GM23248 (cell line): Measurements from ENCODE around the gene DENND1A. TPM values are rescaled to one million over a fixed set of nuclear protein-coding genes. Genes with fewer than 3 reads are reported as not detected.

Experiments
- DNase-seq: peaks from one replicate; pipeline ENCODE4 v3.0.0-alpha.2; 2015
- H2AFZ ChIP-seq: fragments of 200-600 bp; sonication (generic); 2 replicates; pipeline ENCODE4 v1.6.1; 2016; ENCODE audit warnings: antibody characterized with exemption
- H3F3A ChIP-seq: fragments of 200-600 bp; sonication (generic); 2 replicates; pipeline ENCODE4 v1.6.1; 2016; ENCODE audit warnings: mild to moderate bottlenecking, antibody characterized with exemption, mixed run types; ENCODE audit not compliant: insufficient read depth
- H3K27ac ChIP-seq: fragments of 200-600 bp; sonication (generic); 2 replicates; pipeline ENCODE4 v1.5.1; 2016; ENCODE audit warnings: mild to moderate bottlenecking
- H3K27me3 ChIP-seq: fragments of 200-600 bp; sonication (generic); replicated peaks from 2 replicates; pipeline ENCODE4 v1.6.1; 2016; ENCODE audit warnings: mild to moderate bottlenecking; ENCODE audit not compliant: insufficient read depth
- H3K36me3 ChIP-seq: fragments of 200-600 bp; sonication (generic); 2 replicates; pipeline ENCODE4 v1.6.1; 2016; ENCODE audit warnings: low read depth, mild to moderate bottlenecking
- H3K4me1 ChIP-seq: fragments of 200-600 bp; sonication (generic); 2 replicates; pipeline ENCODE4 v1.6.1; 2016; ENCODE audit warnings: mild to moderate bottlenecking; ENCODE audit not compliant: insufficient read depth
- H3K4me2 ChIP-seq: fragments of 200-600 bp; sonication (generic); one replicate; pipeline ENCODE4 v1.6.1; 2016; ENCODE audit warnings: mild to moderate bottlenecking; ENCODE audit not compliant: unreplicated experiment
- H3K4me3 ChIP-seq: fragments of 200-600 bp; sonication (generic); 2 replicates; pipeline ENCODE4 v1.5.1; 2016; ENCODE audit warnings: mild to moderate bottlenecking
- H3K79me2 ChIP-seq: fragments of 200-600 bp; sonication (generic); 2 replicates; pipeline ENCODE4 v1.6.1; 2016; ENCODE audit warnings: mild to moderate bottlenecking; ENCODE audit not compliant: insufficient read depth
- H3K9ac ChIP-seq: fragments of 200-600 bp; sonication (generic); 2 replicates; pipeline ENCODE4 v1.6.1; 2016; ENCODE audit warnings: mild to moderate bottlenecking
- H3K9me2 ChIP-seq: fragments of 200-600 bp; sonication (generic); 2 replicates; pipeline ENCODE4 v1.6.1; 2016; ENCODE audit warnings: mixed run types, mild to moderate bottlenecking, moderate library complexity; ENCODE audit not compliant: insufficient read depth
- H3K9me3 ChIP-seq: fragments of 200-600 bp; sonication (generic); one replicate; pipeline ENCODE4 v1.6.1; 2017; ENCODE audit warnings: low read depth
- H4K20me1 ChIP-seq: fragments of 200-600 bp; sonication (generic); 2 replicates; pipeline ENCODE4 v1.6.0; 2016; ENCODE audit not compliant: insufficient read depth
- EZH2 ChIP-seq: fragments of 200-600 bp; sonication (generic); IDR thresholded peaks from 2 replicates; pipeline ENCODE4 v1.6.1; 2018; ENCODE audit warnings: antibody characterized with exemption, mild to moderate bottlenecking; ENCODE audit not compliant: insufficient read depth, poor library complexity, severe bottlenecking
- EZH2phosphoT487 ChIP-seq: fragments of 200-600 bp; sonication (generic); IDR thresholded peaks from 2 replicates; pipeline ENCODE4 v1.6.1; 2018; ENCODE audit warnings: antibody characterized with exemption, moderate library complexity, mild to moderate bottlenecking, low read depth; ENCODE audit not compliant: insufficient read depth
- WGBS, 2 experiments: methylation state at CpG; one replicate each; pipeline ENCODE4 v1.1.6; 2015 to 2017; ENCODE audit warnings: low lambda C conversion rate in 2 of 2, low coverage in 1 of 2; ENCODE audit errors: missing lambda C conversion rate in 2 of 2; 5-methylcytosine and 5-hydroxymethylcytosine counted together
- in situ Hi-C: fragments of 300-500 bp; cut with MboI; formaldehyde crosslinking; loops from 2 replicates; pipeline ENCODE4 v1.15.0; 2020
- polyA plus RNA-seq: library from polyadenylated mRNA; unstranded; fragments of >200 nt; fragmentation: Nextera tagmentation; extraction: Ambion mirVana; gene quantifications from 2 replicates; pipeline ENCODE4 v1.2.1, GENCODE V29; 2016
- total RNA-seq: library from RNA; depleted of rRNA; stranded (reverse); fragments of >200 nt; shearing (Covaris generic); gene quantifications from 2 replicates; pipeline ENCODE4 v1.2.3, GENCODE V29; 2014

The DENND1A gene
- total and polyA plus RNA-seq, 2 experiments from 2014 or later = 13.2 to 16.4 TPM

- Histone ChIP-seq H3K27ac (no peak overlapping the region), H4K20me1 (no peaks in the 10 kb centered on the region), H3K9me2 (no peaks in the 10 kb centered on the region), H3K9ac (no peak overlapping the region), H3F3A (no peaks in the 10 kb centered on the region), H3K4me2 (no peak overlapping the region), H3K27me3 (peaks cover 24% of the 10 kb centered on the region), H3K4me1 (no peaks in the 10 kb centered on the region), H3K79me2 (no peaks in the 10 kb centered on the region), H3K9me3 (no peaks in the 10 kb centered on the region), H3K36me3 (no peaks in the 10 kb centered on the region), H2AFZ (no peak overlapping the region), H3K4me3 (no peak overlapping the region)
- TF ChIP-seq EZH2phosphoT487 (no peak), EZH2 (no peak)
- 34 to 47% methylated on average over 45 to 55 of the region's 58 CpGs for WGBS, 2 experiments
- no peak for DNase-seq
- in situ Hi-C loops = no loop called here
Observed at GRCh38 chr9:123372766-123373446, 557.0 kb downstream of the DENND1A start.

DNA sequence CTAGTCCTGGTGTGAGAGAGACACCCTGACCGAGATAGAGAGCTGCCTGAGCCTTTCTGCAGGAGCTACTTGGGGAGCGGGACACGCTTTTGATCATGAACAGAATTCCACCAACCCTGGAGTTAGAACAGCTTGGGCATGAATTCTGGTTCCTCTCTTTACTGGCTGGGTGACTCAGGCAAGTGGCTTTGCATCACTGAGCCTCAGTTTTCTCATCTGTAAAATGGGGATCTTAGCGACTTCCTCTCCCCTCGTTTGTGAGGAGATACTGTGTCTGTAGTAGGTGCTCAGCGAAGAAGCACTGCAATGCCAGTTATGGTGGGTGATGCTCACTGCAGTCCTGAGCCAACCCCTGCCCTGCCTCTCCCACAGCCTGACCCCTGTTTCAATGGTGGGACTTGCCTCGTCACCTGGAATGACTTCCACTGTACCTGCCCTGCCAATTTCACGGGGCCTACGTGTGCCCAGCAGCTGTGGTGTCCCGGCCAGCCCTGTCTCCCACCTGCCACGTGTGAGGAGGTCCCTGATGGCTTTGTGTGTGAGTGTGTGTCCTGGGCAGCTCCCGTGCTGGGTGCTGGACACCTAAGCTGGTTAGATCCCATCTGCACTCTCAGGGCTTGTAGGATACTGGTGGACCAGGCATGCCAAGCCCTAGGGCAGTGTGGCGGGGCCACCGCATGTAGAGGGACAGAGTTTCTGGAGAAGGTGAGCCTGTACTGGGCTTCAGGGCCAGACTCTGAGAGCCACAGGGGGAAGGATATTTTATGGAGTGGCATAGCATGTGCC, 557.9 kb downstream of the DENND1A start:
- H3K79me2 ChIP-seq = no peaks in the 10 kb centered on the region
- in situ Hi-C loops = no loop called here
- H2AFZ ChIP-seq = no peak overlapping the region
- H3K9ac ChIP-seq = no peak overlapping the region
- TF ChIP-seq EZH2phosphoT487 (no peak), EZH2 (no peak)
- H3K4me2 ChIP-seq = no peak overlapping the region
- no peaks in the 10 kb centered on the region for H3F3A ChIP-seq
- no peak overlapping the region for H3K27ac ChIP-seq
- H3K4me3 ChIP-seq = no peak overlapping the region
- no peaks in the 10 kb centered on the region for H3K4me1 ChIP-seq
- peaks cover 24% of the 10 kb centered on the region for H3K27me3 ChIP-seq
- no peaks in the 10 kb centered on the region for H3K9me2 ChIP-seq
- H3K36me3 ChIP-seq = no peaks in the 10 kb centered on the region
- WGBS, 2 experiments = 79 to 90% methylated on average over 12 to 14 of the region's 14 CpGs
- no peaks in the 10 kb centered on the region for H4K20me1 ChIP-seq
- H3K9me3 ChIP-seq = no peaks in the 10 kb centered on the region
- no peak for DNase-seq

DNA sequence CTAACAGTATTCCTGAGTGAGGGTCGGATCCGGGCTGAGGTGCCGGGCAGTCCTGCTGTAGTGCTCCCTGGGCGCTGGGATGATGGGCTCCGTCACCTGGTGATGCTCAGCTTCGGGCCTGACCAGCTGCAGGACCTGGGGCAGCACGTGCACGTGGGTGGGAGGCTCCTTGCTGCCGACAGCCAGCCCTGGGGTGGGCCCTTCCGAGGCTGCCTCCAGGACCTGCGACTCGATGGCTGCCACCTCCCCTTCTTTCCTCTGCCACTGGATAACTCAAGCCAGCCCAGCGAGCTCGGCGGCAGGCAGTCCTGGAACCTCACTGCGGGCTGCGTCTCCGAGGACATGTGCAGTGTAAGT, 558.7 kb downstream of the DENND1A start:
- Histone ChIP-seq H3K9me3 (no peaks in the 10 kb centered on the region), H3K4me2 (no peak overlapping the region), H3K9me2 (no peaks in the 10 kb centered on the region), H3K4me3 (no peak overlapping the region), H3K79me2 (no peaks in the 10 kb centered on the region), H3K36me3 (no peaks in the 10 kb centered on the region), H2AFZ (no peak overlapping the region), H4K20me1 (no peaks in the 10 kb centered on the region), H3K9ac (no peak overlapping the region), H3K4me1 (no peaks in the 10 kb centered on the region), H3F3A (no peaks in the 10 kb centered on the region), H3K27me3 (peaks cover 24% of the 10 kb centered on the region), H3K27ac (no peak overlapping the region)
- in situ Hi-C loops = no loop called here
- no peak for DNase-seq
- TF ChIP-seq EZH2phosphoT487 = no peak
- no peak for TF ChIP-seq EZH2
- WGBS, 2 experiments = 80 to 88% methylated on average over 13 to 18 of the region's 18 CpGs

DNA sequence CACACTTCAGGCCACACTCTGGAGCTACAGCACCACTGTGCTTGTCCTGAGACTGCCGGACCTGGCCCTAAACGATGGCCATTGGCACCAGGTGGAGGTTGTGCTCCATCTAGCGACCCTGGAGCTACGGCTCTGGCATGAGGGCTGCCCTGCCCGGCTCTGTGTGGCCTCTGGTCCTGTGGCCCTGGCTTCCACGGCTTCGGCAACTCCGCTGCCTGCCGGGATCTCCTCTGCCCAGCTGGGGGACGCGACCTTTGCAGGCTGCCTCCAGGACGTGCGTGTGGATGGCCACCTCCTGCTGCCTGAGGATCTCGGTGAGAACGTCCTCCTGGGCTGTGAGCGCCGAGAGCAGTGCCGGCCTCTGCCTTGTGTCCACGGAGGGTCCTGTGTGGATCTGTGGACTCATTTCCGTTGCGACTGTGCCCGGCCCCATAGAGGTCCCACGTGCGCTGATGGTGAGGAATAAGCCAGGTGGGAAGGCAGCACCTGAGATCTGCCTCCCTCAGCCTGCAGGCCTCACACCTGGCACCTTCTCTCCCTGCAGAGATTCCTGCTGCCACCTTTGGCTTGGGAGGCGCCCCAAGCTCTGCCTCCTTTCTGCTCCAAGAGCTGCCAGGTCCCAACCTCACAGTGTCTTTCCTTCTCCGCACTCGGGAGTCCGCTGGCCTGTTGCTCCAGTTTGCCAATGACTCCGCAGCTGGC, 559.2 kb downstream of the DENND1A start:
- WGBS, 2 experiments = 74 to 80% methylated on average over 19 to 28 of the region's 29 CpGs
- Histone ChIP-seq H3K9me3 (no peaks in the 10 kb centered on the region), H3F3A (no peaks in the 10 kb centered on the region), H3K79me2 (no peaks in the 10 kb centered on the region), H4K20me1 (no peaks in the 10 kb centered on the region), H3K9ac (no peak overlapping the region), H3K9me2 (no peaks in the 10 kb centered on the region), H3K36me3 (no peaks in the 10 kb centered on the region), H3K4me3 (no peak overlapping the region), H3K4me1 (no peaks in the 10 kb centered on the region), H3K27me3 (peaks cover 24% of the 10 kb centered on the region), H3K4me2 (no peak overlapping the region), H3K27ac (no peak overlapping the region), H2AFZ (no peak overlapping the region)
- no peak for DNase-seq
- in situ Hi-C loops = no loop called here
- TF ChIP-seq EZH2 (no peak), EZH2phosphoT487 (no peak)
